ENCODE data around the gene REPS1. TPM values are rescaled to one million over a fixed set of nuclear protein-coding genes. Genes with fewer than 3 reads are reported as not detected.

Gene REPS1
- total RNA-seq, 1 donor from 2014 or later = 32.2 TPM

- H3K27ac Mint-ChIP-seq (ENCODE audit: unreplicated experiment) = no peak overlapping the region
- no peak overlapping the region for H3K4me3 Mint-ChIP-seq (ENCODE audit: unreplicated experiment)
- no peak for TF ChIP-seq CTCF (IDR thresholded peaks at IDR 0.05)
- H3K36me3 Mint-ChIP-seq (ENCODE audit: unreplicated experiment) = peaks cover 17% of the 10 kb centered on the region
- peaks cover 7% of the 10 kb centered on the region for H3K4me1 Mint-ChIP-seq (ENCODE audit: unreplicated experiment)
- H3K9me3 Mint-ChIP-seq (ENCODE audit: unreplicated experiment) = no peaks in the 10 kb centered on the region
- no peaks in the 10 kb centered on the region for H3K27me3 Mint-ChIP-seq (ENCODE audit: unreplicated experiment)
- no peak for DNase-seq (ENCODE audit: extremely low spot score, unreplicated experiment)
These were observed 56.4 kb downstream of the REPS1 start for GRCh38 chr6:138931660-138932059.

GRCh38 chr6:138926579-138926978 lies 61.5 kb downstream of the REPS1 start:
- Mint-ChIP-seq H3K27ac (ENCODE audit: unreplicated experiment) (no peak overlapping the region), H3K36me3 (ENCODE audit: unreplicated experiment) (peaks cover 18% of the 10 kb centered on the region), H3K27me3 (ENCODE audit: unreplicated experiment) (no peaks in the 10 kb centered on the region), H3K9me3 (ENCODE audit: unreplicated experiment) (no peaks in the 10 kb centered on the region), H3K4me3 (ENCODE audit: unreplicated experiment) (no peak overlapping the region), H3K4me1 (ENCODE audit: unreplicated experiment) (peaks cover under 1% of the 10 kb centered on the region)
- DNase-seq (ENCODE audit: extremely low spot score, unreplicated experiment) = no peak
- no peak for TF ChIP-seq CTCF (IDR thresholded peaks at IDR 0.05)

GRCh38 chr6:138925806-138926205 lies 62.2 kb downstream of the REPS1 start:
- no peak overlapping the region for H3K27ac Mint-ChIP-seq (ENCODE audit: unreplicated experiment)
- H3K9me3 Mint-ChIP-seq (ENCODE audit: unreplicated experiment) = no peaks in the 10 kb centered on the region
- no peaks in the 10 kb centered on the region for H3K4me1 Mint-ChIP-seq (ENCODE audit: unreplicated experiment)
- H3K36me3 Mint-ChIP-seq (ENCODE audit: unreplicated experiment) = peaks cover 16% of the 10 kb centered on the region
- DNase-seq (ENCODE audit: extremely low spot score, unreplicated experiment) = no peak
- no peaks in the 10 kb centered on the region for H3K27me3 Mint-ChIP-seq (ENCODE audit: unreplicated experiment)
- TF ChIP-seq CTCF (IDR thresholded peaks at IDR 0.05) = no peak
- H3K4me3 Mint-ChIP-seq (ENCODE audit: unreplicated experiment) = no peak overlapping the region

GRCh38 chr6:138923561-138923960 lies 64.5 kb downstream of the REPS1 start:
- DNase-seq (ENCODE audit: extremely low spot score, unreplicated experiment) = no peak
- Mint-ChIP-seq H3K9me3 (ENCODE audit: unreplicated experiment) (no peaks in the 10 kb centered on the region), H3K4me1 (ENCODE audit: unreplicated experiment) (no peaks in the 10 kb centered on the region), H3K27me3 (ENCODE audit: unreplicated experiment) (no peaks in the 10 kb centered on the region), H3K36me3 (ENCODE audit: unreplicated experiment) (peaks cover 23% of the 10 kb centered on the region), H3K4me3 (ENCODE audit: unreplicated experiment) (no peak overlapping the region), H3K27ac (ENCODE audit: unreplicated experiment) (no peak overlapping the region)
- no peak for TF ChIP-seq CTCF (IDR thresholded peaks at IDR 0.05)

- no peak for TF ChIP-seq CTCF (IDR thresholded peaks at IDR 0.05)
- no peak overlapping the region for H3K27ac Mint-ChIP-seq (ENCODE audit: unreplicated experiment)
- H3K36me3 Mint-ChIP-seq (ENCODE audit: unreplicated experiment) = peaks cover 29% of the 10 kb centered on the region
- no peaks in the 10 kb centered on the region for H3K4me1 Mint-ChIP-seq (ENCODE audit: unreplicated experiment)
- DNase-seq (ENCODE audit: extremely low spot score, unreplicated experiment) = no peak
- no peaks in the 10 kb centered on the region for H3K9me3 Mint-ChIP-seq (ENCODE audit: unreplicated experiment)
- H3K4me3 Mint-ChIP-seq (ENCODE audit: unreplicated experiment) = no peak overlapping the region
- no peaks in the 10 kb centered on the region for H3K27me3 Mint-ChIP-seq (ENCODE audit: unreplicated experiment)
These were observed 67.1 kb downstream of the REPS1 start for GRCh38 chr6:138920906-138921305.

Measured in osteocyte (in vitro differentiated cells).